Measurements from ENCODE around the gene CASTOR2. TPM values are rescaled to one million over a fixed set of nuclear protein-coding genes. Genes with fewer than 3 reads are reported as not detected.
A peak's percentile ranks its signal among the peaks of the same experiment; 100 is the strongest.
"Not testable (repeated sequence)": the region's sequence is repeated elsewhere in the genome, so short reads cannot be mapped to it uniquely, and the experiment has no call there.

Gene CASTOR2
- total RNA-seq, 1 donor from 2014 or later, result 10.5 TPM

GRCh38 chr7:74994869-74995543 lies 30.5 kb downstream of the CASTOR2 start:
- DNase-seq (ENCODE audit: low read depth in 2 of 2), result not testable (repeated sequence)

- not testable (repeated sequence) for DNase-seq (ENCODE audit: low read depth in 2 of 2)
These were observed 31.9 kb downstream of the CASTOR2 start for GRCh38 chr7:74996361-74996760.

GRCh38 chr7:74997811-74998210 lies 33.3 kb downstream of the CASTOR2 start:
- peak in 1 of 2 donors; percentile 16 for DNase-seq (ENCODE audit: low read depth in 2 of 2)

GRCh38 chr7:75001356-75001755 lies 36.9 kb downstream of the CASTOR2 start:
- not testable (repeated sequence) for DNase-seq (ENCODE audit: low read depth in 2 of 2)

GRCh38 chr7:75010036-75010435 lies 45.5 kb downstream of the CASTOR2 start:
- DNase-seq (ENCODE audit: low read depth in 2 of 2), result no peak

- DNase-seq (ENCODE audit: low read depth in 2 of 2), result no peak
These were observed 53.3 kb downstream of the CASTOR2 start for GRCh38 chr7:75017832-75018231.

GRCh38 chr7:75018570-75019364 lies 54.3 kb downstream of the CASTOR2 start:
- no peak for DNase-seq (ENCODE audit: low read depth in 2 of 2)

GRCh38 chr7:75019800-75020199 lies 55.3 kb downstream of the CASTOR2 start:
- no peak for DNase-seq (ENCODE audit: low read depth in 2 of 2)

- no peak for DNase-seq (ENCODE audit: low read depth in 2 of 2)
These were observed 60.4 kb downstream of the CASTOR2 start for GRCh38 chr7:75024922-75025321.

- no peak for DNase-seq (ENCODE audit: low read depth in 2 of 2)
These were observed 63.8 kb downstream of the CASTOR2 start for GRCh38 chr7:75028299-75028698.

- peak in 1 of 2 donors; percentile 24 for DNase-seq (ENCODE audit: low read depth in 2 of 2)
These were observed 68.6 kb downstream of the CASTOR2 start for GRCh38 chr7:75033064-75033463.

GRCh38 chr7:75033826-75034225 lies 69.3 kb downstream of the CASTOR2 start:
- DNase-seq (ENCODE audit: low read depth in 2 of 2), result no peak

- DNase-seq (ENCODE audit: low read depth in 2 of 2), result no peak
These were observed 74.0 kb downstream of the CASTOR2 start for GRCh38 chr7:75038508-75038907.

GRCh38 chr7:75039166-75039565 lies 74.7 kb downstream of the CASTOR2 start:
- peak in 1 of 2 donors; percentile 61 for DNase-seq (ENCODE audit: low read depth in 2 of 2)

- DNase-seq (ENCODE audit: low read depth in 2 of 2), result no peak
These were observed 75.2 kb downstream of the CASTOR2 start for GRCh38 chr7:75039709-75040108.

- DNase-seq (ENCODE audit: low read depth in 2 of 2), result no peak
These were observed 76.0 kb downstream of the CASTOR2 start for GRCh38 chr7:75040512-75040911.

GRCh38 chr7:75042286-75042685 lies 77.8 kb downstream of the CASTOR2 start:
- DNase-seq (ENCODE audit: low read depth in 2 of 2), result no peak

GRCh38 chr7:75042831-75043703 lies 78.6 kb downstream of the CASTOR2 start:
- DNase-seq (ENCODE audit: low read depth in 2 of 2), result no peak

GRCh38 chr7:75045881-75046280 lies 81.4 kb downstream of the CASTOR2 start:
- no peak for DNase-seq (ENCODE audit: low read depth in 2 of 2)

- no peak for DNase-seq (ENCODE audit: low read depth in 2 of 2)
These were observed 84.2 kb downstream of the CASTOR2 start for GRCh38 chr7:75048435-75049379.

GRCh38 chr7:75049817-75050216 lies 85.3 kb downstream of the CASTOR2 start:
- no peak for DNase-seq (ENCODE audit: low read depth in 2 of 2)
